ENCODE data around the gene NRXN3. TPM values are rescaled to one million over a fixed set of nuclear protein-coding genes. Genes with fewer than 3 reads are reported as not detected.

The NRXN3 gene
- total RNA-seq, 4 donors from 2014 or later = 4.1 to 11.9 (median 5.8) TPM

DNA sequence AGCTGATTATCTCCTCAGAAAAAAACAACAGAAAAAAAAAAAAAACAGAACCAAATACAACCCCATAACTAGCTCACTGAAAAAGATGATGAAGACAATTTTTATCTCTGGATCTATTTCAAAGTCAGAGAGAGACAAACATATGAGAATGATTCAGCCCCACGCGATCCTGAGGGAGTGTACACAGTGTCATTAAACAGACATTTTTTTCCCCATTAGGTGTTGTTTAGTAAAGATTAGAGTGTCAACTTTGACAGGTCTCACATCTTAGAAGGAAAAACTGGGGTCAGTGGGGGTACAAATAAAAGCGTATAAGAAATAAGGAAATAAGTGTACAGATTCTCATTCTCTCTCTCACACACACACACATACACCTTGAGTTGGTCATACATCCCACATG is 635.4 kb downstream of the NRXN3 start:
- intact Hi-C loops (cut with DNase I; ENCODE audit: low total_unique reads) (no loop called here), in situ Hi-C loops (cut with MboI; ENCODE audit: low pct_ligation_motif_present in 1 of 4, low pct_unique_long_range_greater_than_20kb in 1 of 4, low sequenced_read_pairs in 3 of 4) (no loop called here)
- DNase-seq = no peak
- no peak overlapping the region for H3K27ac ChIP-seq
- no peak overlapping the region for H3K4me3 ChIP-seq
- no peak for TF ChIP-seq POLR2AphosphoS5 (IDR thresholded peaks at IDR 0.05)
- TF ChIP-seq EP300 (IDR thresholded peaks at IDR 0.05; ENCODE audit: low read depth) = no peak
- TF ChIP-seq, protein P1, sequence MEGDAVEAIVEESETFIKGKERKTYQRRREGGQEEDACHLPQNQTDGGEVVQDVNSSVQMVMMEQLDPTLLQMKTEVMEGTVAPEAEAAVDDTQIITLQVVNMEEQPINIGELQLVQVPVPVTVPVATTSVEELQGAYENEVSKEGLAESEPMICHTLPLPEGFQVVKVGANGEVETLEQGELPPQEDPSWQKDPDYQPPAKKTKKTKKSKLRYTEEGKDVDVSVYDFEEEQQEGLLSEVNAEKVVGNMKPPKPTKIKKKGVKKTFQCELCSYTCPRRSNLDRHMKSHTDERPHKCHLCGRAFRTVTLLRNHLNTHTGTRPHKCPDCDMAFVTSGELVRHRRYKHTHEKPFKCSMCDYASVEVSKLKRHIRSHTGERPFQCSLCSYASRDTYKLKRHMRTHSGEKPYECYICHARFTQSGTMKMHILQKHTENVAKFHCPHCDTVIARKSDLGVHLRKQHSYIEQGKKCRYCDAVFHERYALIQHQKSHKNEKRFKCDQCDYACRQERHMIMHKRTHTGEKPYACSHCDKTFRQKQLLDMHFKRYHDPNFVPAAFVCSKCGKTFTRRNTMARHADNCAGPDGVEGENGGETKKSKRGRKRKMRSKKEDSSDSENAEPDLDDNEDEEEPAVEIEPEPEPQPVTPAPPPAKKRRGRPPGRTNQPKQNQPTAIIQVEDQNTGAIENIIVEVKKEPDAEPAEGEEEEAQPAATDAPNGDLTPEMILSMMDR (IDR thresholded peaks at IDR 0.05) = no peak
- H3K27me3 ChIP-seq = no peaks in the 10 kb centered on the region
- H3K36me3 ChIP-seq = no peaks in the 10 kb centered on the region
- WGBS, 2 donors (ENCODE audit: low coverage in 1 of 2) = 49 to 86% methylated on average over 2 to 3 of the region's 3 CpGs
- no peaks in the 10 kb centered on the region for H3K4me1 ChIP-seq
- no peaks in the 10 kb centered on the region for H3K9me3 ChIP-seq

DNA sequence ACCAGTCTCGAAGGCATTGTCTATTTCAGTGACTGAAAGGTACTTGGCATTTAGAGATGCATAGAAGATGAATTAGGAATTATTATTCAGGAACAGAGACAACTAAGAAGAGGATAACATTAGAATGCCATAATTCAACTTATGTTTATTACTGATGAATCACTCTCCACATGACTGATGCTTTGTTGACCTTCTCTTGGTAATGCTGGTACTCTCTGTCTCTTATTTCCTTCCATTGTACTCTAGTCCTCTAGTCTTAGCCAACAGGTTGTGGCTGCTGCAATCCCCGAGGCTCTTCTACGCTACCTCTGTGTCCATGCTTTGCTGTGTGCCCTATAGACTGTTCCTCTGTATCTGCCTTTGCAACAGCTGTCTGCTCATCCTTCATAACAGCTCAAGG is 652.9 kb downstream of the NRXN3 start:
- Histone ChIP-seq H3K9me3 (no peaks in the 10 kb centered on the region), H3K4me1 (no peaks in the 10 kb centered on the region), H3K27me3 (no peaks in the 10 kb centered on the region), H3K4me3 (no peak overlapping the region), H3K36me3 (no peaks in the 10 kb centered on the region), H3K27ac (no peak overlapping the region)
- intact Hi-C loops (cut with DNase I; ENCODE audit: low total_unique reads) = no loop called here
- 72 to 77% methylated on average over 3 of the region's 3 CpGs for WGBS, 2 donors (ENCODE audit: low coverage in 1 of 2)
- in situ Hi-C loops (cut with MboI; ENCODE audit: low pct_ligation_motif_present in 1 of 4, low pct_unique_long_range_greater_than_20kb in 1 of 4, low sequenced_read_pairs in 3 of 4) = no loop called here
- no peak for DNase-seq
- TF ChIP-seq POLR2AphosphoS5 (IDR thresholded peaks at IDR 0.05) (no peak), POLR2A (IDR thresholded peaks at IDR 0.05) (no peak), EP300 (IDR thresholded peaks at IDR 0.05; ENCODE audit: low read depth) (no peak)
- TF ChIP-seq, protein P1 (IDR thresholded peaks at IDR 0.05) = no peak

DNA sequence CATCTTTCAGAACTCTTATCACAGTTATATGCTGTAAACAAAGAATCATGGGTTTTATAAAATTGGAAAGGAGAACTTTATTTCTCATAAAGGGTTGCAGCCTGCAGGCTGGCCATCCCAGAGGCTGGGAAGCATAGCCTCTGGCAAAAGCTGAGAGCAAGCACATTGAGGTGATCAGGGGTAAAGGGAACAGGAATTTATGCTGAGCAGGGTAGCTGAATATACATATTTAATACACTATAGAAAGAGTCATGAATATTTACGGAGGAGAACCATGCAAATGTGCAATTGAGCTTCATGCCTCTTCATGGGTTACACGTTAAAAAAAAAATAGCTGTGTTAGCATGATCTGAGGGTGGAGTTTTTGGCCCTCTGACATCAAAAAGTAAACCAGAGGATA is 653.3 kb downstream of the NRXN3 start:
- H3K27me3 ChIP-seq = no peaks in the 10 kb centered on the region
- DNase-seq = no peak
- no peaks in the 10 kb centered on the region for H3K9me3 ChIP-seq
- intact Hi-C loops (cut with DNase I; ENCODE audit: low total_unique reads) = no loop called here
- in situ Hi-C loops (cut with MboI; ENCODE audit: low pct_ligation_motif_present in 1 of 4, low pct_unique_long_range_greater_than_20kb in 1 of 4, low sequenced_read_pairs in 3 of 4) = no loop called here
- no peaks in the 10 kb centered on the region for H3K4me1 ChIP-seq
- no peak overlapping the region for H3K4me3 ChIP-seq
- 72 to 82% methylated on average over 2 of the region's 2 CpGs for WGBS, 2 donors (ENCODE audit: low coverage in 1 of 2)
- TF ChIP-seq EP300 (IDR thresholded peaks at IDR 0.05; ENCODE audit: low read depth) (no peak), POLR2AphosphoS5 (IDR thresholded peaks at IDR 0.05) (no peak), POLR2A (IDR thresholded peaks at IDR 0.05) (no peak)
- TF ChIP-seq, protein P1 (IDR thresholded peaks at IDR 0.05) = no peak
- H3K27ac ChIP-seq = no peak overlapping the region
- H3K36me3 ChIP-seq = no peaks in the 10 kb centered on the region

DNA sequence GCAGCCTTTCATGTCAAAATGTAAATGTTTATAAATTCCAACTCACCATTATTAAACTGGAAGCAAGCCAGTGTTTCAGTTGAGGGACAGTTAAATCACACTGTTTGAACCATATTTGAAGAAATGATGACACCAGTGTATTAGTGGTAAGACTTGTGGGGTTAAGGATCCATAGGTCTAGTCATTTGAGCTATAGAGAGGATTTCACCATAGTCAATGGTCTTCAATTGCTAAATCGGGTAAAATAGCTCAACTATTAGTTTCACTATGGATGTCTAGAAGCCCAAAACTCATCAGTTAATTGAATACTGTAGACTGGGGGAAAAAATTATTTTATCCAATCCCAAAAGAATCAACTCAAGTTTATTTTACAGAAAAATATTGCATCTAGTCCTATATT is 659.1 kb downstream of the NRXN3 start:
- in situ Hi-C loops (cut with MboI; ENCODE audit: low pct_ligation_motif_present in 1 of 4, low pct_unique_long_range_greater_than_20kb in 1 of 4, low sequenced_read_pairs in 3 of 4) = no loop called here
- 85 to 88% methylated on average over 1 of the region's 1 CpG for WGBS, 2 donors (ENCODE audit: low coverage in 1 of 2)

More for the DNA sequence above, 659.1 kb downstream of the NRXN3 start:
- H3K4me1 ChIP-seq = no peaks in the 10 kb centered on the region
- DNase-seq = no peak
- no peaks in the 10 kb centered on the region for H3K9me3 ChIP-seq
- H3K4me3 ChIP-seq = no peak overlapping the region
- H3K27ac ChIP-seq = no peak overlapping the region
- intact Hi-C loops (cut with DNase I; ENCODE audit: low total_unique reads) = no loop called here
- H3K36me3 ChIP-seq = no peaks in the 10 kb centered on the region
- TF ChIP-seq EP300 (IDR thresholded peaks at IDR 0.05; ENCODE audit: low read depth) (no peak), POLR2A (IDR thresholded peaks at IDR 0.05) (no peak), POLR2AphosphoS5 (IDR thresholded peaks at IDR 0.05) (no peak)
- TF ChIP-seq, protein P1 (IDR thresholded peaks at IDR 0.05) = no peak
- H3K27me3 ChIP-seq = no peaks in the 10 kb centered on the region
